ENCODE data around the gene APOB.
"Not testable (repeated sequence)": the region's sequence is repeated elsewhere in the genome, so short reads cannot be mapped to it uniquely, and the experiment has no call there.

The APOB gene

GRCh38 chr2:21029519-21029918, 14.4 kb downstream of the APOB start:
- no peak for DNase-seq (ENCODE audit: low spot score)
- TF ChIP-seq CTCF (IDR thresholded peaks at IDR 0.05; ENCODE audit: extremely low read depth, missing control alignments), result no peak

- DNase-seq (ENCODE audit: low spot score), result not testable (repeated sequence)
Observed at GRCh38 chr2:21028951-21029350, 14.9 kb downstream of the APOB start.

GRCh38 chr2:21028021-21028947, 15.6 kb downstream of the APOB start:
- DNase-seq (ENCODE audit: low spot score), result no peak
- TF ChIP-seq CTCF (IDR thresholded peaks at IDR 0.05; ENCODE audit: extremely low read depth, missing control alignments), result no peak

GRCh38 chr2:21026479-21027282, 17.2 kb downstream of the APOB start:
- no peak for TF ChIP-seq CTCF (IDR thresholded peaks at IDR 0.05; ENCODE audit: extremely low read depth, missing control alignments)
- DNase-seq (ENCODE audit: low spot score), result no peak

GRCh38 chr2:21025690-21026478, 18.0 kb downstream of the APOB start:
- no peak for TF ChIP-seq CTCF (IDR thresholded peaks at IDR 0.05; ENCODE audit: extremely low read depth, missing control alignments)
- no peak for DNase-seq (ENCODE audit: low spot score)

- DNase-seq (ENCODE audit: low spot score), result no peak
- no peak for TF ChIP-seq CTCF (IDR thresholded peaks at IDR 0.05; ENCODE audit: extremely low read depth, missing control alignments)
Observed at GRCh38 chr2:21024722-21025389, 19.0 kb downstream of the APOB start.

GRCh38 chr2:21024198-21024597, 19.7 kb downstream of the APOB start:
- no peak for DNase-seq (ENCODE audit: low spot score)
- no peak for TF ChIP-seq CTCF (IDR thresholded peaks at IDR 0.05; ENCODE audit: extremely low read depth, missing control alignments)
